ENCODE measurements around the gene SAXO2.
A peak's percentile ranks its signal among the peaks of the same experiment; 100 is the strongest.
"Not testable (repeated sequence)": the region's sequence is repeated elsewhere in the genome, so short reads cannot be mapped to it uniquely, and the experiment has no call there.

Gene SAXO2

DNA sequence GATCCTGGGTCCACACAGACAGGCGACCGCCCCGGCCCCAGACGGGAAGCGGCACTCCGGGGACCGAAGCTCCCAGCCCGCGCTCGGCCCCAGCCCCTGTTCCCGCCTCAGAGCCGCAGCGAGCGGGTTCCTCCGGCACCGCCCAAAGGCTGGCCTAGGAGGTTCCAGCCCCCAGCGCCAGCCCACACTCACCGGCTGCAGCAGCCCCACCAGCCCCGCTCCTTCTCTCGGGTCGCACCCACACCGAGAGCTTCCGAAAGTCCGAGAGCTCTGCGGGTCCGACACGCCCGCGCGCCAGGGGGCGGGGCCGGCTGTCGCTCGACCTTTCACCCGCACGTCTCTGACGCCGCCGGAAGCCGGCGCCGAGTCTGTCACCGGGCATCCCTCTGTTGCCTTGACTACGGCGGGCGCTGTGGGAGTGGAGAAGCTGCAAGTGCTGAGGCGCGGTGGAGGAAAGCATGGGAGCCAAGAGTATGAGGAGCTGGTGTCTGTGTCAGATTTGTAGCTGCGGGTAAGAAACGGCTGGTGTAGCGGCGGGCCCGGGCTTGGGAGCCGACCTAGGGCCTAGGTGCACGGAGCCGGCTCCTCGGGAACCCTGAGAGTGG is at the start of gene SAXO2, which contains the start of gene EFL1:
Gene SAXO2 (plus strand): TSS at position 397 of the 605 bp plus-strand sequence. CDS start 62 bp downstream, at position 459.
Gene EFL1 (minus strand): TSS at position 313 of the 605 bp plus-strand sequence. CDS start 956 bp downstream, outside the sequence.
- peak; percentile 61 for DNase-seq (ENCODE audit: low read depth, low spot score)

GRCh38 chr15:82216092-82216491 is 46.5 kb upstream of the SAXO2 start:
- DNase-seq (ENCODE audit: low read depth, low spot score), result not testable (repeated sequence)

DNA sequence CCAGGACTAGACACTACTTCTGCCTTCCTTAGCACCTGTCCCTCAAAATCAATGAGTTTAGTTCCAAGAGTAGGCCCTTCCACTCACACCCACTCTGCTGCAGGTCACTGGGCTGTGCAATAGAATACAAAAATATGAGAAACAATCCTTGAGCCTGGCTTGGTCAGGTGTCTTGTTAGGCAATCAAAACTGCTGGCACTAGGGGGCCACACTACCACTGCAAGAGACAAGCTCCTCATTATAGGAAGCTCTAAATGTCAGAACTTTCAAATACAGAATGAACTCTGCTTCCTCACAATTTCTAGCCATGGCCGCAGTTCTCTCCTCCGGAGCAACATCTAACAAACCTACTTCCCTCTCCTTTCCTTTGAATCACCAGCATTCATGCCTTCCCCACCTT is 41.1 kb upstream of the SAXO2 start:
- DNase-seq (ENCODE audit: low read depth, low spot score), result not testable (repeated sequence)

DNA sequence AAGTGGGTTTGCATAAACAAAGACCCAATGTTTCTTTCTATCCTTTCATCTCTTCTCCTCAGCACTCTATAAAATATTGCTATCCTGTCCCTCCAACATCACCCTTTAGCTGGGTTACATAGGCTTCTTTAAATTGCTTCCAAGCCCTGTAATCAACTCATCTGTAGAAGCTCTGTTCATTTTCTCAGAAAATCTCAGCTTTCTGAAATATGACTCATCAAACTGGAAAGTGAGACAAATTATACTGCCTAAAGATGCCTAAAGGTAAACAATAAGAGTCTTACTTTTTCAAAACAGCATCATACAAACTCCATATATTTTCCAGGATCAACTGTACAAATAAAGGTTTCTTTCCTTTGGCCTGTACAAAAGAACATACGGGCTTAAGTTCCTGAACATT is 33.9 kb upstream of the SAXO2 start:
- no peak for DNase-seq (ENCODE audit: low read depth, low spot score)

DNA sequence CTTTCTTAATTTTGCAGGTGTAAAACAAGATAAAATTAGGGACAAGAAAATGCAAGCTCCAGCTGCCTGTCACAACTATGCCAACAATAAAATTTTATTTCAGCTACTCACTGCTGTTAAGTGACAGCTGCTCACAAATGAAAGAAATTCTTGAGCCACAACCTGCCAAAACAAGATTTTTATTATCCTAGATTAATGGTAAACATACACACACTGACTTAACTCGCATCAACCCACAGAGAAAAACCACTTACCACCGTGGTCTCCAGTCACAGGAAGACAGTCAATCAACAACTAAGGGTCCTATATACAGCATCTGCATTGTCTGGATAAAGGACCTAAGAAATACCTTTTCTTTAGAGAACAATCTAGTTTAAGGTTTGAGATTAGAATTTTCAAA is 31.4 kb upstream of the SAXO2 start:
- no peak for DNase-seq (ENCODE audit: low read depth, low spot score)

DNA sequence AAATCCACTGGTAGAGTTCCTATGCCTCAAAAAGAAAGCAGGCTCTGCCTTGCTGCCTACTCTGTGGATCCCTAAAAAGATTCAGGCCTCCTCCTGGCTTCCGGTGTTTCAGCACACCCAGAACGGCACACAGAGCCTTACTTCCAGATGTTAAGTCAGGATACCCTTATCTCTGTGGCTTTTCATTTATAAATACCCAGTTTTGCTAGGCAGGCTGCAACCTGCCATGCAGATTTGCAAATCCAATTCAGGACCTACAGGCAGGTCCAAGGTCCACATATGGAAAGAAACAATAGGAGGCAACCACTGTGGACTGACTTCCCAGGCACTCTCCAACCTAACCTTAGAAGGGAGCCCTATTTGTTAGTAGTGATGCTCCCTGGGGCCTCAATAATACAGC is 30.8 kb upstream of the SAXO2 start:
- no peak for DNase-seq (ENCODE audit: low read depth, low spot score)

- not testable (repeated sequence) for DNase-seq (ENCODE audit: low read depth, low spot score)
Observed at GRCh38 chr15:82237944-82238534, 24.6 kb upstream of the SAXO2 start.

DNA sequence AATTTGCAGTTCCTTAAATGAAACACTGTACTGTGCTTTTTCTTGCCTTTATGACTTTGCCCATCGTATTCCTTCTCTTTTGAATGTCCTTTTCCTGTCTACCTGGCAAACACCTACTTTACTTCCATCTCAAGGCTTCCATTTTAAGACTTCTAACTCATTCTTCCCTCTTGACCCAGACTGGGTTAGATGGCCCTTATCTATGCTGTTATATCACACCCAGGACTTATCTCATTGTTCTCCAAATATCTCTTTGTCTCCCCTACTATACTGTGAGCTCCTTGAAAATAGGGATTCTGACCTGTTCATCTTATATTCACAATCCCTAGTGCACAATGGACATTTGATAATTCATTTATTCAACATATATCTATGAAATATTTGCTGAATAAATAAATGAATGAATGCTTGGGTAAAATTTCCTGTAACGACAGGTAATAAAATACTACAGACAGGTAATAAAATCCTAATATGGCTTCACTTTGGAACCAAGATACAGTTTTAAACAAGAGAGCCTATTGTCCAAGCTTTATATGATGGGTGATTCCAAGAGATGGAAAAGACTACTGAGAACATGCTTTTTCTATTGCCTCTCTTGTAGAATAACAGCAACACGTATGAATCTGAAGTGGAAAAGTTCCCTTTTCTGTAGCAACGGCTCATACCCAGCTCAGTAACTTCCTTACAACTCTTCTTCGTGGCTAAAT is 22.8 kb upstream of the SAXO2 start:
- DNase-seq (ENCODE audit: low read depth, low spot score), result no peak

- DNase-seq (ENCODE audit: low read depth, low spot score), result not testable (repeated sequence)
Observed at GRCh38 chr15:82241836-82242499, 20.6 kb upstream of the SAXO2 start.

- not testable (repeated sequence) for DNase-seq (ENCODE audit: low read depth, low spot score)
Observed at GRCh38 chr15:82243644-82244043, 19.0 kb upstream of the SAXO2 start.

- DNase-seq (ENCODE audit: low read depth, low spot score), result not testable (repeated sequence)
Observed at GRCh38 chr15:82245956-82246355, 16.7 kb upstream of the SAXO2 start.

GRCh38 chr15:82248261-82248660 is 14.4 kb upstream of the SAXO2 start:
- not testable (repeated sequence) for DNase-seq (ENCODE audit: low read depth, low spot score)

DNA sequence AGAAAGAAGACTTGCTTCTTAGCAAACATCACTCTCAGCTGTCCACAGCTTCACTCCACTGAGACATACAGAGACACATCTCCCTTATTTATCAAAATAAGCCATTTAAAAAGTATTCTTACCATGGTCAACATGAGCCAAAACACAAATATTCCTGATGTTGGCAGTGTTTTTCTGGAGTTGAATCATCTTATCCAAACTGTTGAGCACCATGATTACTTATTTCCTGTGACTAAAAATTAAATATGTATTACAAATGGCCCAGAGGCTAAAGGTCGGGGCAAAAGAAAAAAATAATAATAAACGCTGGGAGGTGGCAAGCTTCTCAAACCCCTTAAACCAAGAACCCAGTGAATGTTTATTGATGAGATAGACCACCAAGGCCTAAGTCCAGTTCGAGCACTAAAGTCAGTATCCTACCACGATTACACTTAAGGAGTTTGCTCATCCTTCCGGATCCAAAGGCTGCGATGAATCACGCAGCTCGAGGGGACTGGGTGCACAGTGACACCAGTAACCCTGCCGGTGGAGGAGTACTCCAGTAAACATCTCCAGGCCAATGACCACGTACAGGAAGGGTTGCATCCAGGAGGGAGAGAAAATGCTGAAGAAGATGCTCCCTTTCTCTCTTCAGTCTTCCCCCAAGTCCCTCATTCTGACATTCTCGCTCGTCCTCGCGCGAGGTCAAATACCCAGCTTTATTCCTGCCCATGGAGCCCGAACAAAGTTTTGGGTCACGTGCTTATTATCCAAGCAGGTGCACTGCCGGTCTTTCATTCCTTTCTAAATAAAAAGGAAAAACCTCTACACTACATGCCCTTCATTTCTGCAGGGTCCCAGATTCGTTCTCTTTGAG is 824 bp upstream of the SAXO2 start:
- DNase-seq (ENCODE audit: low read depth, low spot score), result not testable (repeated sequence)

- DNase-seq (ENCODE audit: low read depth, low spot score), result no peak
Observed at GRCh38 chr15:82263350-82263749, 732 bp downstream of the SAXO2 start.

DNA sequence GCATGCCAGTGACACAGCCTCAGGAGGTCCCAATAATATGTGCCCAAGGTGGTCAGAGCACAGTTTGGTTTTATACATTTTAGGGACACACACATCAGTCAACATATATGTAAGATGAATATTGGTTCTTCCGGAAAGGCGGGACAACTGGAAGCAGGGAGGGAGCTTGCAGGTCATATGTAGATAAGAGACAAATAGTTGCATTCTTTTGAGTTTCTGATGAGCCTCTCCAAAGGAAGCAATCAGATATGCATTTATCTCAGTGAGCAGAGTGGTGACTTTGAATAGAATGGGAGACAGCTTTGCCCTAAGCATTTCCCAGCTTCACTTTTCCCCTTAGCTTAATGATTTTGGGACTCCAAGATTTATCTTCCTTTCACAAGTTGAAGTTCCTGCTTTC is 4.5 kb downstream of the SAXO2 start:
- not testable (repeated sequence) for DNase-seq (ENCODE audit: low read depth, low spot score)

DNA sequence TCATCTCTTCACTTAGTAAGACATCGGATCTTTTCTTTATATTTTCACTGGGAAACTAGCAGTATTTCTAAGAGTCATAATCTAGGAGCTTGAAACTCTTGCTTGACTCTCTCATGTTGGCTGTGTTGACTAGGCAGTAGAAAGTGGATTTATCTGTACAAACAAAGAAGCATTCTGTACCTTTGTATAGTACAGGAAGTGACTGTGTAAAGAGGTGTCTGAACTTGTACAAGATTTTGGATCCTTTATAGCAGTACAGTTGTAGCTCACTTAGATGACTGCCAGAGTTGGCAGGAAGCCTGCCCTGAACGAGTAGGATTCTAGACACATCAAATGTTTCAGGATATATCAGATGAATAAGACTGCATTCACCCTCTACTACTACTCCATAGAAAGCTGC is 5.8 kb downstream of the SAXO2 start:
- DNase-seq (ENCODE audit: low read depth, low spot score), result not testable (repeated sequence)

DNA sequence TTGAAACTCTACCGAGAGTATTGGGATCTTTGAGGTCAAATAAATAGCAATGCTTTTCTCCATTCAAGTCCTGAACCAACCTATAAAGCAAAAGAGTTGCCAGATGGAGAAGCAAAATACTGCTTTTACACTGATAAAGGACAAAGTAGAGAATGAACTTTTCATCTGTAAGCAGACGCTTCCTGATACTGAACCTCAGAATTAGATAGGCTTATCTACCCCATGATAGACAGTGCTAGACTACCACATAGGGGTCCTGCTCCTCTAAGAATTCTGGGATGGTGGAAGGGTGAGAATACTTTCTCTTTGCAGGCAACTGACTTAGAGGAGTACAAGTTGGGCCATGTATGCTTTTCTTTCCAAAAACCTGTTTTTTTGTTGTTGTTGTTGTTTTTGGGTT is 9.5 kb downstream of the SAXO2 start:
- DNase-seq (ENCODE audit: low read depth, low spot score), result no peak

DNA sequence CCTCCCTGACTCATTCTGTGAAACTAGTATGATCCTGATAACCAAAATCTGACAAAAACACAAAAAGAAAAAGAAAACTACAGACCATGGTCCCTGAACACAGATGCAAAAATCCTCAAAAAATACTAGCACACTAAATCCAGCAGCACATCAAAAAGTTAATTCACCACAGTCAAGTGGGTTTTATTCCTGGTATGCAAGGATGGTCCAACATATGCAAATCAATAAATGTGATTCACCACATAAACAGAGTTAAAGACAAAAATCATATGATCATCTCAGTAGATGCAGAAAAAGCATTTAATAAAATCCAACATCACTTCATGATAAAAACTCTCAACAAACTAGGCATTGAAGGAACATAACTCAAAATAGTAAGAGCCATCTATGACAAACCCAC is 12.8 kb downstream of the SAXO2 start:
- no peak for DNase-seq (ENCODE audit: low read depth, low spot score)

DNA sequence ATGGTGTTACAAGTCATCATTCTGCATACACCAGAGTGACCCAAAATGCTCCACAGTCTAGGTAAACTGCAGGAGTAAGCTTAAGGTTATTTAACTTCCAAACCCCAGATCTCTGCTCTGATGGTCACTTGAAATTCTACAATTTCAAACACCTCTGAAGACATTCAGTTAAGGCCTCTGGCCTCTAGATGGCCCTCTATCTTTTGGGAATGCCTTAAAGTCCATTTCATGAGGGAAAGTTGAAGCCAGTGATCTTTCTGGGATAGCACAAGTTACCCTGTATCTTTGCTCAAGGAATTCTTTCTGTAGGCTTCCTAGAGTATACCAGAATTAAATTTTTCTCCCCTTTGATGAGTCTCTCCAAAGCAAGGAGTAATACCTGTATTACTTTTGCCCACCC is 18.7 kb downstream of the SAXO2 start:
- DNase-seq (ENCODE audit: low read depth, low spot score), result not testable (repeated sequence)

DNA sequence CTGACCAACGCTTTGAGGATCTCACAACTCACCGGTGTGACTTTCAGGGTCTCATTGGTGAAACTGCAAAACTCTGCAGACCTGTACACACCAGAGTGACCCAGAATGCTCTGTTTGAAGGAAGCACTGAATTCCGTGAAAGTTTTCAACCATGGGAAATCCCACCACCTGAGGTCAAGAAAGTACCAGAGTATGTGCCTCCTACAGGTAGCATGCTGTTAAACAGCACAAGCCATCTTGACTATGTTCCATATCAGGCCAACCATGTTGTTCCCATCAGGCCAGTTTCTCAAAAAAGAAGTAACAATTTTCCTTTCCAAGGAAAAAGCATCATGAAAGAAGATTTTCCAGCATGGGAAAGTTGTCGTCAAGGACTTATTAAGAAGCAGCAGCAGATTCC is 19.8 kb downstream of the SAXO2 start:
- not testable (repeated sequence) for DNase-seq (ENCODE audit: low read depth, low spot score)

- DNase-seq (ENCODE audit: low read depth, low spot score), result not testable (repeated sequence)
Observed at GRCh38 chr15:82284381-82284780, 21.8 kb downstream of the SAXO2 start.
